Neural cell (in vitro differentiated cells): ENCODE measurements around the gene GPER1.

ENCODE experiments used
- EP300 ChIP-seq: fragments of 450-650 bp; conservative IDR thresholded peaks from 2 replicates; pipeline ENCODE4 v1.6.1; 2014; ENCODE audit warnings: antibody characterized with exemption, mild to moderate bottlenecking, moderate library complexity; ENCODE audit not compliant: poor library complexity, severe bottlenecking
- EZH2 ChIP-seq: fragments of 200-600, 300-800 bp; shearing (Covaris generic), sonication (generic); IDR thresholded peaks from 2 replicates; pipeline ENCODE4 v1.6.1; 2014; ENCODE audit warnings: antibody characterized with exemption, low read length, borderline replicate concordance, mild to moderate bottlenecking; ENCODE audit not compliant: insufficient read depth, poor library complexity, severe bottlenecking
- MXI1 ChIP-seq: fragments of 450-650 bp; conservative IDR thresholded peaks from 2 replicates; pipeline ENCODE4 v1.6.1; 2014; ENCODE audit warnings: antibody characterized with exemption, mild to moderate bottlenecking; ENCODE audit not compliant: poor library complexity, severe bottlenecking
- POLR2AphosphoS5 ChIP-seq: IDR thresholded peaks from 2 replicates; pipeline ENCODE4 v1.6.1; 2012
- SMC3 ChIP-seq: fragments of 450-650 bp; conservative IDR thresholded peaks from 2 replicates; pipeline ENCODE4 v1.6.1; 2014; ENCODE audit warnings: antibody characterized with exemption, mild to moderate bottlenecking, moderate library complexity; ENCODE audit not compliant: poor library complexity
- TF ChIP-seq, protein P1 (sequence below): fragments of 450-650 bp; IDR thresholded peaks from 2 replicates; pipeline ENCODE4 v1.5.1; 2014; ENCODE audit warnings: antibody characterized with exemption, mild to moderate bottlenecking, moderate library complexity; ENCODE audit not compliant: poor library complexity, severe bottlenecking
- TF ChIP-seq, protein P2 (sequence below): IDR thresholded peaks from 2 replicates; pipeline ENCODE4 v1.6.1; 2012; ENCODE audit warnings: borderline replicate concordance

DNA sequence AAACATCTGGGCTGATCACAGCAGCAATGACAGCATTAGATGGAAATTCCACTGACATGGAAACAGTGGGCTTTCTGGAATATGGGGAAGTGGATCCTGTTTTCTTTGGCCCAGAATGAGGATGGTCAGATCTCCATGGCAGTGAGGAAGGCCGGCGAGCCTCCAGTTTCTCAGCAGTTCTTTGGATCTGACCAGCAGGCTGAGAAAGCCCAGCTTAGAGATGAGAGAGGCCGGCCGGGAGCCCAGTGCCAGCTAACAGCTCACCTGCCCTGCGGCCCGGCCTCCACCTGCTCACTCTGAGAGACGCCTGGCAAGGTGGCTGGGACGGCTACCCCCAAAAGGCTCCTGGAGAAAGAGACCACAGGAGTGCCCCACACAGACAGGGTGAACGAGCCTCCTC, 24.2 kb downstream of the GPER1 start:
- TF ChIP-seq SMC3: no peak
- no peak for TF ChIP-seq EP300
- TF ChIP-seq, protein P1, sequence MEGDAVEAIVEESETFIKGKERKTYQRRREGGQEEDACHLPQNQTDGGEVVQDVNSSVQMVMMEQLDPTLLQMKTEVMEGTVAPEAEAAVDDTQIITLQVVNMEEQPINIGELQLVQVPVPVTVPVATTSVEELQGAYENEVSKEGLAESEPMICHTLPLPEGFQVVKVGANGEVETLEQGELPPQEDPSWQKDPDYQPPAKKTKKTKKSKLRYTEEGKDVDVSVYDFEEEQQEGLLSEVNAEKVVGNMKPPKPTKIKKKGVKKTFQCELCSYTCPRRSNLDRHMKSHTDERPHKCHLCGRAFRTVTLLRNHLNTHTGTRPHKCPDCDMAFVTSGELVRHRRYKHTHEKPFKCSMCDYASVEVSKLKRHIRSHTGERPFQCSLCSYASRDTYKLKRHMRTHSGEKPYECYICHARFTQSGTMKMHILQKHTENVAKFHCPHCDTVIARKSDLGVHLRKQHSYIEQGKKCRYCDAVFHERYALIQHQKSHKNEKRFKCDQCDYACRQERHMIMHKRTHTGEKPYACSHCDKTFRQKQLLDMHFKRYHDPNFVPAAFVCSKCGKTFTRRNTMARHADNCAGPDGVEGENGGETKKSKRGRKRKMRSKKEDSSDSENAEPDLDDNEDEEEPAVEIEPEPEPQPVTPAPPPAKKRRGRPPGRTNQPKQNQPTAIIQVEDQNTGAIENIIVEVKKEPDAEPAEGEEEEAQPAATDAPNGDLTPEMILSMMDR: no peak
- TF ChIP-seq, protein P2, sequence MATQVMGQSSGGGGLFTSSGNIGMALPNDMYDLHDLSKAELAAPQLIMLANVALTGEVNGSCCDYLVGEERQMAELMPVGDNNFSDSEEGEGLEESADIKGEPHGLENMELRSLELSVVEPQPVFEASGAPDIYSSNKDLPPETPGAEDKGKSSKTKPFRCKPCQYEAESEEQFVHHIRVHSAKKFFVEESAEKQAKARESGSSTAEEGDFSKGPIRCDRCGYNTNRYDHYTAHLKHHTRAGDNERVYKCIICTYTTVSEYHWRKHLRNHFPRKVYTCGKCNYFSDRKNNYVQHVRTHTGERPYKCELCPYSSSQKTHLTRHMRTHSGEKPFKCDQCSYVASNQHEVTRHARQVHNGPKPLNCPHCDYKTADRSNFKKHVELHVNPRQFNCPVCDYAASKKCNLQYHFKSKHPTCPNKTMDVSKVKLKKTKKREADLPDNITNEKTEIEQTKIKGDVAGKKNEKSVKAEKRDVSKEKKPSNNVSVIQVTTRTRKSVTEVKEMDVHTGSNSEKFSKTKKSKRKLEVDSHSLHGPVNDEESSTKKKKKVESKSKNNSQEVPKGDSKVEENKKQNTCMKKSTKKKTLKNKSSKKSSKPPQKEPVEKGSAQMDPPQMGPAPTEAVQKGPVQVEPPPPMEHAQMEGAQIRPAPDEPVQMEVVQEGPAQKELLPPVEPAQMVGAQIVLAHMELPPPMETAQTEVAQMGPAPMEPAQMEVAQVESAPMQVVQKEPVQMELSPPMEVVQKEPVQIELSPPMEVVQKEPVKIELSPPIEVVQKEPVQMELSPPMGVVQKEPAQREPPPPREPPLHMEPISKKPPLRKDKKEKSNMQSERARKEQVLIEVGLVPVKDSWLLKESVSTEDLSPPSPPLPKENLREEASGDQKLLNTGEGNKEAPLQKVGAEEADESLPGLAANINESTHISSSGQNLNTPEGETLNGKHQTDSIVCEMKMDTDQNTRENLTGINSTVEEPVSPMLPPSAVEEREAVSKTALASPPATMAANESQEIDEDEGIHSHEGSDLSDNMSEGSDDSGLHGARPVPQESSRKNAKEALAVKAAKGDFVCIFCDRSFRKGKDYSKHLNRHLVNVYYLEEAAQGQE: no peak
- TF ChIP-seq EZH2: no peak
- TF ChIP-seq POLR2AphosphoS5: no peak
- TF ChIP-seq MXI1: no peak
